ENCODE measurements around the gene OTUB1. TPM values are rescaled to one million over a fixed set of nuclear protein-coding genes. Genes with fewer than 3 reads are reported as not detected.
"Not testable (repeated sequence)": the region's sequence is repeated elsewhere in the genome, so short reads cannot be mapped to it uniquely, and the experiment has no call there.

Gene OTUB1
- total and polyA plus RNA-seq, 2 donors from 2014 or later, result 69.0 to 118 TPM

DNA sequence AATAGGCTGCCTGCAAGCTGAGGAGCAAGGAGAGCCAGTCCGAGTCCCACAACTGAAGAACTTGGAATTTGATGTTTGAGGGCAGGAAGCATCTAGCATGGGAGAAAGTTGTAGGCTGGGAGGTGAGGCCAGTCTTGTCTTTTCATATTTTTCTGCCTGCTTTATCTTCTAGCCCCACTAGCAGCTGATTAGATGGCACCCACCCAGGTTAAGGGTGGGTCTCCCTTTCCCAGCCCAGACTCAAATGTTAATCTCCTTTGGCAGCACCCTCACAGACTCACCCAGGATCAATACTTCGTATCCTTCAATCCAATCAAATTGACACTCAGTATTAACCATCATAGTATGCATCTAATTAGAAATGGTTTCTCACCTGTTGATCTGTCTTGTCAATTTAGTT is 16.8 kb upstream of the OTUB1 start:
- TF ChIP-seq, protein P1, sequence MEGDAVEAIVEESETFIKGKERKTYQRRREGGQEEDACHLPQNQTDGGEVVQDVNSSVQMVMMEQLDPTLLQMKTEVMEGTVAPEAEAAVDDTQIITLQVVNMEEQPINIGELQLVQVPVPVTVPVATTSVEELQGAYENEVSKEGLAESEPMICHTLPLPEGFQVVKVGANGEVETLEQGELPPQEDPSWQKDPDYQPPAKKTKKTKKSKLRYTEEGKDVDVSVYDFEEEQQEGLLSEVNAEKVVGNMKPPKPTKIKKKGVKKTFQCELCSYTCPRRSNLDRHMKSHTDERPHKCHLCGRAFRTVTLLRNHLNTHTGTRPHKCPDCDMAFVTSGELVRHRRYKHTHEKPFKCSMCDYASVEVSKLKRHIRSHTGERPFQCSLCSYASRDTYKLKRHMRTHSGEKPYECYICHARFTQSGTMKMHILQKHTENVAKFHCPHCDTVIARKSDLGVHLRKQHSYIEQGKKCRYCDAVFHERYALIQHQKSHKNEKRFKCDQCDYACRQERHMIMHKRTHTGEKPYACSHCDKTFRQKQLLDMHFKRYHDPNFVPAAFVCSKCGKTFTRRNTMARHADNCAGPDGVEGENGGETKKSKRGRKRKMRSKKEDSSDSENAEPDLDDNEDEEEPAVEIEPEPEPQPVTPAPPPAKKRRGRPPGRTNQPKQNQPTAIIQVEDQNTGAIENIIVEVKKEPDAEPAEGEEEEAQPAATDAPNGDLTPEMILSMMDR (IDR thresholded peaks at IDR 0.05; ENCODE audit: borderline replicate concordance, extremely low read depth, insufficient read depth), result no peak
- no peak overlapping the region for H3K9ac ChIP-seq (ENCODE audit: low read length in 3 of 3)
- H3K27me3 ChIP-seq (ENCODE audit: control insufficient read depth, insufficient read depth, low read length), result no peaks in the 10 kb centered on the region
- no peak overlapping the region for H3K4me3 ChIP-seq (ENCODE audit: low read length in 3 of 3)
- no peaks in the 10 kb centered on the region for H3K36me3 ChIP-seq (ENCODE audit: control insufficient read depth in 2 of 3, insufficient read depth in 3 of 3, low read length in 3 of 3)
- H3K9me3 ChIP-seq (ENCODE audit: control insufficient read depth in 2 of 3, insufficient read depth in 1 of 3, low read length in 3 of 3), result no peaks in the 10 kb centered on the region
- H3K27ac ChIP-seq (ENCODE audit: low read depth in 2 of 2, low read length in 2 of 2), result no peak overlapping the region
- FAIRE-seq, result no peak
- DNase-seq, result no peak
- intact Hi-C loops (cut with DNase I), result no loop called here
- no peaks in the 10 kb centered on the region for H3K4me1 ChIP-seq (ENCODE audit: control insufficient read depth in 2 of 3, insufficient read depth in 2 of 3, low read depth in 1 of 3, low read length in 3 of 3)

DNA sequence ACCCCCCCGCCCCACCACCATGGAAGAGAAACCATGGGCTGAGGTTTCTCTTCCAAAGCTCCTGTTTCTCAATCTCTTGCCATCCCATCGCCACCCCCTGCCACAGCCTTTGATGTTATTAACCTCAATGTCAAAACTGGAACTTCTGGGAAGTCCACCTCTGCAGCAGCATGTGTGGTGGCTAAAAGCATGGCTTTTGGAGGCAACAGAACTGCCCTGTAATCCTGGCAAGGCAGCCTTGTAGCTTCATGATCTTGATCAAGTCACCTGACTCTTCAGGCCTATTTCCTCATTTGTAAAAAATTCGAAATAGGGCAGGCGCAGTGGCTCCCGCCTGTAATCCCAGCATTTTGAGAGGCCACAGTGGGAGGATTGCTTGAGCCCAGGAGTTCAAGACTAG is 15.3 kb upstream of the OTUB1 start:
- Histone ChIP-seq H3K36me3 (ENCODE audit: control insufficient read depth in 2 of 3, insufficient read depth in 3 of 3, low read length in 3 of 3) (no peaks in the 10 kb centered on the region), H3K9me3 (ENCODE audit: control insufficient read depth in 2 of 3, insufficient read depth in 1 of 3, low read length in 3 of 3) (no peaks in the 10 kb centered on the region), H3K4me1 (ENCODE audit: control insufficient read depth in 2 of 3, insufficient read depth in 2 of 3, low read depth in 1 of 3, low read length in 3 of 3) (peaks cover 0 to 4% (median 0%) of the 10 kb centered on the region in 3 donors), H3K27ac (ENCODE audit: low read depth in 2 of 2, low read length in 2 of 2) (no peak overlapping the region), H3K9ac (ENCODE audit: low read length in 3 of 3) (no peak overlapping the region), H3K4me3 (ENCODE audit: low read length in 3 of 3) (no peak overlapping the region), H3K27me3 (ENCODE audit: control insufficient read depth, insufficient read depth, low read length) (no peaks in the 10 kb centered on the region)
- TF ChIP-seq, protein P1 (IDR thresholded peaks at IDR 0.05; ENCODE audit: borderline replicate concordance, extremely low read depth, insufficient read depth), result no peak
- DNase-seq, result no peak
- FAIRE-seq, result no peak
- intact Hi-C loops (cut with DNase I), result no loop called here

DNA sequence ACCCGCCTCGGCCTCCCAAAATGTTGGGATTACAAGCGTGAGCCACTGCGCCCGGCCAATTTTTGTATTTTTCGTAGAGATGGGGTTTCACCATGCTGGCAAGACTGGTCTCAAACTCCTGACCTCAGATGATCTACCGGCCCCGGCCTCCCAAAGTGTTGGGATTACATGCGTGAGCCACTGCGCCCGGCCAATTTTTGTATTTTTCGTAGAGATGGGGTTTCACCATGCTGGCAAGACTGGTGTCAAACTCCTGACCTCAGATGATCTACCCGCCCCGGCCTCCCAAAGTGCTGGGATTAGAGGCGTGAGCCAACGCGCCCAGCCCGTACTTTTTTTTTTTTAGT is 12.4 kb upstream of the OTUB1 start:
- H3K27ac ChIP-seq (ENCODE audit: low read depth in 2 of 2, low read length in 2 of 2); H3K36me3 ChIP-seq (ENCODE audit: control insufficient read depth in 2 of 3, insufficient read depth in 3 of 3, low read length in 3 of 3); H3K9me3 ChIP-seq (ENCODE audit: control insufficient read depth in 2 of 3, insufficient read depth in 1 of 3, low read length in 3 of 3); H3K27me3 ChIP-seq (ENCODE audit: control insufficient read depth, insufficient read depth, low read length); H3K9ac ChIP-seq (ENCODE audit: low read length in 3 of 3); FAIRE-seq; DNase-seq; intact Hi-C loops (cut with DNase I): not testable (repeated sequence)
- Histone ChIP-seq H3K4me3 (ENCODE audit: low read length in 3 of 3) (peak overlapping the region in 1 of 3 donors; percentile 81), H3K4me1 (ENCODE audit: control insufficient read depth in 2 of 3, insufficient read depth in 2 of 3, low read depth in 1 of 3, low read length in 3 of 3) (peaks cover 0 to 11% (median 5%) of the 10 kb centered on the region in 3 donors)

- Histone ChIP-seq H3K4me3 (ENCODE audit: low read length in 3 of 3) (peak within 1 kb of the TSS; percentile 81 to 97 (median 87)), H3K4me1 (ENCODE audit: control insufficient read depth in 2 of 3, insufficient read depth in 2 of 3, low read depth in 1 of 3, low read length in 3 of 3) (peaks cover 0 to 11% (median 5%) of the 10 kb centered on the region in 3 donors), H3K27me3 (ENCODE audit: control insufficient read depth, insufficient read depth, low read length) (no peaks in the 10 kb centered on the region), H3K9me3 (ENCODE audit: control insufficient read depth in 2 of 3, insufficient read depth in 1 of 3, low read length in 3 of 3) (no peaks in the 10 kb centered on the region), H3K36me3 (ENCODE audit: control insufficient read depth in 2 of 3, insufficient read depth in 3 of 3, low read length in 3 of 3) (peaks cover 0 to 5% (median 2%) of the 10 kb centered on the region in 3 donors), H3K9ac (ENCODE audit: low read length in 3 of 3) (peak within 1 kb of the TSS; percentile 73 to 99 (median 77)), H3K27ac (ENCODE audit: low read depth in 2 of 2, low read length in 2 of 2) (peak within 1 kb of the TSS; percentile 94 to 99)
- FAIRE-seq (peak; percentile 98), DNase-seq (peak; percentile 98 to 100 (median 99))
- intact Hi-C loops (cut with DNase I), result no loop called here
- TF ChIP-seq, protein P1 (IDR thresholded peaks at IDR 0.05; ENCODE audit: borderline replicate concordance, extremely low read depth, insufficient read depth), result no peak
Measured at GRCh38 chr11:63974259-63975143, 11.7 kb upstream of the OTUB1 start, which contains the start of gene COX8A. COX8A (plus strand) TSS chr11:63974620; CDS start chr11:63974681, 61 bp downstream.
